Measurements from ENCODE around the gene RYR2.

Gene RYR2

DNA sequence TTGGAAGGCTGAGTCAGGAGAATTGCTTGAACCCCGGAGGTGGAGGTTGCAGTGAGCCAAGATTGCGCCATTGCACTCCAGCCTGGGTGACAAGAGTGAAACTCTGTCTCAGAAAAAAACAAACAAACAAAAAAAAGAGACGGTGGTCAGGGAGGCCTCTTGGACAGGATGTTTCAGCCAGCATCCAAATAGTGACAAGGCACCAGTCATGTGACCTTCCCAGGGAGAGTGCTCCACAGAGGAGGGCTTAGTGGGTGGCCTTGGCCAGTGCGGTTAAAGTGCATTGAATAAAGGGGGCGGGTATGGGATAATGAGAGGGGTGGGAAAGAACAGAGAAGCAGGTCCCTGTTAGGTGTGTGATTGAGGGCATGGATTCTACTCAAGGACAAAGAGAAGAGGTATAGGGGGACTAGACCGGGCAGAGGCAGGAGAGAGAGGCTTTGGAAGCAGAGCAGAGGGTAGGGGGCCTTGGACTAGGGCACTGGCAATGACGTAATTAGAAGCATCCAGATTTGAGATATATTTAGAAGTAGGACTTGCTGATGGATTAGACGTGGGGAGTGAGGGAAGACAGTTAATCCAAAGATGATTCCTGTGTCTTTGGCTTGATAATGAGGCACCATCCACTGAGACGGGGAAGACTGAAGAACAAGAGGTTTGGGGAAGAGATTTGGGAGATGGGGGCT lies 12.0 kb upstream of the RYR2 start:
- no peak for DNase-seq (ENCODE audit: low spot score)
- Histone ChIP-seq H3K4me1 (ENCODE audit: insufficient read depth, poor library complexity, severe bottlenecking) (no peaks in the 10 kb centered on the region), H3K4me3 (ENCODE audit: severe bottlenecking) (no peak overlapping the region), H3K9me3 (ENCODE audit: severe bottlenecking) (no peaks in the 10 kb centered on the region), H3K36me3 (ENCODE audit: low read depth) (no peaks in the 10 kb centered on the region), H3K27ac (ENCODE audit: poor library complexity, severe bottlenecking) (no peak overlapping the region), H3K27me3 (ENCODE audit: insufficient read depth, poor library complexity, severe bottlenecking) (no peaks in the 10 kb centered on the region)
- ATAC-seq (ENCODE audit: low read depth): no peak
- TF ChIP-seq, protein P1, sequence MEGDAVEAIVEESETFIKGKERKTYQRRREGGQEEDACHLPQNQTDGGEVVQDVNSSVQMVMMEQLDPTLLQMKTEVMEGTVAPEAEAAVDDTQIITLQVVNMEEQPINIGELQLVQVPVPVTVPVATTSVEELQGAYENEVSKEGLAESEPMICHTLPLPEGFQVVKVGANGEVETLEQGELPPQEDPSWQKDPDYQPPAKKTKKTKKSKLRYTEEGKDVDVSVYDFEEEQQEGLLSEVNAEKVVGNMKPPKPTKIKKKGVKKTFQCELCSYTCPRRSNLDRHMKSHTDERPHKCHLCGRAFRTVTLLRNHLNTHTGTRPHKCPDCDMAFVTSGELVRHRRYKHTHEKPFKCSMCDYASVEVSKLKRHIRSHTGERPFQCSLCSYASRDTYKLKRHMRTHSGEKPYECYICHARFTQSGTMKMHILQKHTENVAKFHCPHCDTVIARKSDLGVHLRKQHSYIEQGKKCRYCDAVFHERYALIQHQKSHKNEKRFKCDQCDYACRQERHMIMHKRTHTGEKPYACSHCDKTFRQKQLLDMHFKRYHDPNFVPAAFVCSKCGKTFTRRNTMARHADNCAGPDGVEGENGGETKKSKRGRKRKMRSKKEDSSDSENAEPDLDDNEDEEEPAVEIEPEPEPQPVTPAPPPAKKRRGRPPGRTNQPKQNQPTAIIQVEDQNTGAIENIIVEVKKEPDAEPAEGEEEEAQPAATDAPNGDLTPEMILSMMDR (IDR thresholded peaks at IDR 0.05; ENCODE audit: poor library complexity, severe bottlenecking): no peak

DNA sequence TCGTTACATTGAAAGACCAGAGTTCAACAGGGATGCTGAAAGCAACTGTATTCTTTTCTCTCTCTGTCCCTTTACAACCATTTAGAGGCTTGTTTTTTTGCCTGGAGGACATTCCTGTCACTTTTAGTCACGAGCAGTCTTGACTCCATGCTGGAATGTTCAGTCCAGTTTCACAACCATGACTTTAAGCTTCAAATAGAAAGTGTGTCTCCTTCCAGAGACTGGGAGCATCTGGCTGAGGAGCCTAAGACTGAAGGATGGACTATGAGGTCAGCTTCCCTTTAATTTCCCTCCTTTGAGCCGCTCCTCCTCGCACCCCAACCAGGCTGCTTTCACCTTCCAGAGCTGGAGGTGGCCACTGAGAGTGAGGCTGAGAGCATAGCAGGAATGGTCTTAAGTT lies 10.5 kb upstream of the RYR2 start:
- no peak overlapping the region for H3K4me3 ChIP-seq (ENCODE audit: severe bottlenecking)
- no peaks in the 10 kb centered on the region for H3K9me3 ChIP-seq (ENCODE audit: severe bottlenecking)
- no peaks in the 10 kb centered on the region for H3K27me3 ChIP-seq (ENCODE audit: insufficient read depth, poor library complexity, severe bottlenecking)
- no peaks in the 10 kb centered on the region for H3K36me3 ChIP-seq (ENCODE audit: low read depth)
- TF ChIP-seq, protein P1 (IDR thresholded peaks at IDR 0.05; ENCODE audit: poor library complexity, severe bottlenecking): no peak
- no peak overlapping the region for H3K27ac ChIP-seq (ENCODE audit: poor library complexity, severe bottlenecking)
- H3K4me1 ChIP-seq (ENCODE audit: insufficient read depth, poor library complexity, severe bottlenecking): no peaks in the 10 kb centered on the region
- ATAC-seq (ENCODE audit: low read depth): no peak
- no peak for DNase-seq (ENCODE audit: low spot score)

DNA sequence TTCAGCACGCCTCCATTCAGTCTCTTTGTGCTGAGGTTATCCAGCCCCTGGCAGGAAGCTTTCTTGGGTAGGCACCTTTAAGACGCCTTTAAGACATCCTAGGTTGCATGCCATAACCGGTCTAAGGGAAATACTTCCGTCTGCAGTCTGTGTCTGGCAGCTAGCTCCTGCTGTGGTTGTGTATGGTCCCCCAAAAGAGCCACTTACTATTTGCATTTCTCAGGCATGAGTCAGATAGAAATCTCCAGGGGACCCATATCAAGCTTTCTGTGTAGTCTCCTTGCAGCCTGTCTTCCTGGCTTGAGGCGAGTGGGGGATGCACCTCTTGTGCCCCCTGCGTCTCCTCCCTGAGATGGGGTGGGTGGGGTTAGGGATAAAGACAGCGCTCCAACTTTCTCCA lies 10.0 kb upstream of the RYR2 start:
- no peak for ATAC-seq (ENCODE audit: low read depth)
- no peak overlapping the region for H3K27ac ChIP-seq (ENCODE audit: poor library complexity, severe bottlenecking)
- TF ChIP-seq, protein P1 (IDR thresholded peaks at IDR 0.05; ENCODE audit: poor library complexity, severe bottlenecking): no peak

DNA sequence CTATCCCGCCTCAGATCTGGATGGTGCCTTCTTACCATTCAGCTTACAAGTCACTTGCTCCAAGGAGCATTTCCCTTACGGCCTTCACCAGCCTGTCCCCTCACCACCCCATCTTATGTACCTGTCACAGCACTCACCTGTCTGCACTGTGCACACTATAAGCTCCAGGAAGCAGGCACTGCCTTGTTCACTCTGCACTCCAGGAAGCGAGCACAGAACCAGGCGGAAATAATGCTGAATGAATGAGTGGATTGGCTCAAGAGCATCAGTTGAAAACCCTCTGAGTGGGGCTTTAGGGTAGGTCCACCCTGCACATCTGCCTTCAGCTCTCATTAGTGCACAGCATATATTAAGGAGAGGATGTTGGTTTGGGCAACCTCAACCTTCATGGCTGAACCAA lies 8.9 kb upstream of the RYR2 start:
- ATAC-seq (ENCODE audit: low read depth): no peak

More for the DNA sequence above, 10.0 kb upstream of the RYR2 start:
- Histone ChIP-seq H3K4me3 (ENCODE audit: severe bottlenecking) (no peak overlapping the region), H3K4me1 (ENCODE audit: insufficient read depth, poor library complexity, severe bottlenecking) (no peaks in the 10 kb centered on the region), H3K27me3 (ENCODE audit: insufficient read depth, poor library complexity, severe bottlenecking) (no peaks in the 10 kb centered on the region), H3K9me3 (ENCODE audit: severe bottlenecking) (no peaks in the 10 kb centered on the region), H3K36me3 (ENCODE audit: low read depth) (no peaks in the 10 kb centered on the region)
- no peak for DNase-seq (ENCODE audit: low spot score)

DNA sequence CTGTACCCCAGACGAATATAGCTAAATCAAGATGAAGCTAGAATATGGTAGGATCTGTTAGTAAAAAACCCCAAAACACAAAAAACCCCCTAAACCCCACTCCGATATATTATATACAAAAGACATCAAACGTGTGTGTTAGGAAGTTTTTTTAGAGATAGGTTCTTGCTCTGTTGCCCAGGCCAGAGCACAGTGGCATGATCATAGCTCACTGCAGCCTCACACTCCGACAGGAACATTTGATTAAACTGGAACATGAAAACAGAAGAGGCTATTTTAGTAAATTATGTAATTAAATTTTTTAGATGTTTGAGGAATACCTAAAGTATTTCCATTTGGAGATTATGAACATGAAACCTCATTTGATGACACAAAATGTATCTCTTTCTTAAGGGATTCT lies 8.2 kb upstream of the RYR2 start:
- Histone ChIP-seq H3K9me3 (ENCODE audit: severe bottlenecking) (no peaks in the 10 kb centered on the region), H3K36me3 (ENCODE audit: low read depth) (no peaks in the 10 kb centered on the region), H3K4me1 (ENCODE audit: insufficient read depth, poor library complexity, severe bottlenecking) (no peaks in the 10 kb centered on the region), H3K27me3 (ENCODE audit: insufficient read depth, poor library complexity, severe bottlenecking) (no peaks in the 10 kb centered on the region), H3K4me3 (ENCODE audit: severe bottlenecking) (no peak overlapping the region), H3K27ac (ENCODE audit: poor library complexity, severe bottlenecking) (no peak overlapping the region)
- ATAC-seq (ENCODE audit: low read depth) (no peak), DNase-seq (ENCODE audit: low spot score) (no peak)
- TF ChIP-seq, protein P1 (IDR thresholded peaks at IDR 0.05; ENCODE audit: poor library complexity, severe bottlenecking): no peak

More for the DNA sequence above, 8.9 kb upstream of the RYR2 start:
- H3K27me3 ChIP-seq (ENCODE audit: insufficient read depth, poor library complexity, severe bottlenecking): no peaks in the 10 kb centered on the region
- no peaks in the 10 kb centered on the region for H3K9me3 ChIP-seq (ENCODE audit: severe bottlenecking)
- TF ChIP-seq, protein P1 (IDR thresholded peaks at IDR 0.05; ENCODE audit: poor library complexity, severe bottlenecking): no peak
- no peak for DNase-seq (ENCODE audit: low spot score)
- no peaks in the 10 kb centered on the region for H3K4me1 ChIP-seq (ENCODE audit: insufficient read depth, poor library complexity, severe bottlenecking)
- H3K27ac ChIP-seq (ENCODE audit: poor library complexity, severe bottlenecking): no peak overlapping the region
- H3K36me3 ChIP-seq (ENCODE audit: low read depth): no peaks in the 10 kb centered on the region
- H3K4me3 ChIP-seq (ENCODE audit: severe bottlenecking): no peak overlapping the region
